GM18505 (cell line): ENCODE data around the gene NBPF12.
"Not testable (repeated sequence)": the region's sequence is repeated elsewhere in the genome, so short reads cannot be mapped to it uniquely, and the experiment has no call there.

Experiments
- ATAC-seq: cut with Tn5 transposase; IDR thresholded peaks from one replicate; pipeline ENCODE4 v1.9.1; 2021; ENCODE audit not compliant: unreplicated experiment
- POLR2A ChIP-seq: IDR thresholded peaks from 4 replicates; pipeline ENCODE4 v1.6.1; 2011; ENCODE audit warnings: borderline replicate concordance; ENCODE audit not compliant: insufficient read depth, insufficient read length; ENCODE audit errors: extremely low read depth

The NBPF12 gene

GRCh38 chr1:146970656-146971055 lies 32.5 kb downstream of the NBPF12 start:
- not testable (repeated sequence) for ATAC-seq

- not testable (repeated sequence) for ATAC-seq
These were observed 34.6 kb downstream of the NBPF12 start for GRCh38 chr1:146972681-146973080.

- ATAC-seq, result not testable (repeated sequence)
These were observed 47.7 kb downstream of the NBPF12 start for GRCh38 chr1:146985855-146986254.

GRCh38 chr1:146986450-146986849 lies 48.3 kb downstream of the NBPF12 start:
- ATAC-seq, result not testable (repeated sequence)

- not testable (repeated sequence) for ATAC-seq
These were observed 49.4 kb downstream of the NBPF12 start for GRCh38 chr1:146987502-146987901.

GRCh38 chr1:146989455-146989854 lies 51.3 kb downstream of the NBPF12 start:
- ATAC-seq, result not testable (repeated sequence)

GRCh38 chr1:147008495-147008894 lies 70.4 kb downstream of the NBPF12 start:
- ATAC-seq, result not testable (repeated sequence)

- ATAC-seq, result not testable (repeated sequence)
These were observed 88.9 kb downstream of the NBPF12 start for GRCh38 chr1:147026975-147027374.

GRCh38 chr1:147030066-147030653 lies 92.0 kb downstream of the NBPF12 start:
- not testable (repeated sequence) for ATAC-seq

GRCh38 chr1:147039916-147040315 lies 101.8 kb downstream of the NBPF12 start:
- TF ChIP-seq POLR2A, result no peak
- no peak for ATAC-seq

- not testable (repeated sequence) for ATAC-seq
These were observed 104.8 kb downstream of the NBPF12 start for GRCh38 chr1:147042891-147043290.

GRCh38 chr1:147044511-147044910 lies 106.4 kb downstream of the NBPF12 start:
- ATAC-seq, result not testable (repeated sequence)
